Ovary (tissue), 9 donors: Measurements from ENCODE around the gene SPEG. TPM values are rescaled to one million over a fixed set of nuclear protein-coding genes. Genes with fewer than 3 reads are reported as not detected.
"Not testable (repeated sequence)": the region's sequence is repeated elsewhere in the genome, so short reads cannot be mapped to it uniquely, and the experiment has no call there.

ENCODE experiments used
- DNase-seq, 5 donors: peaks; one replicate each; pipeline ENCODE4 v3.0.0-alpha.2; 2019 to 2020
- H3K27ac ChIP-seq, 2 donors: fragments of 200-600 bp; one replicate each; pipeline versions ENCODE4 v1.5.1 to v1.8.0; 2019 to 2022
- H3K27me3 ChIP-seq: fragments of 200-600 bp; one replicate; pipeline ENCODE4 v1.8.0; 2022
- H3K36me3 ChIP-seq: fragments of 200-600 bp; sonication (generic); one replicate; pipeline ENCODE4 v1.5.1; 2019
- H3K4me1 ChIP-seq: one replicate; pipeline ENCODE4 v1.8.1; 2013; ENCODE audit warnings: mild to moderate bottlenecking, moderate library complexity; ENCODE audit not compliant: insufficient read depth
- H3K4me3 ChIP-seq: fragments of 200-600 bp; sonication (generic); one replicate; pipeline ENCODE4 v1.5.1; 2017
- H3K9me3 ChIP-seq, 2 donors: fragments of 200-600 bp in 1 of 2; sonication (generic) in 1 of 2; one replicate each; pipeline versions ENCODE4 v1.5.1 to v1.8.1; 2013 to 2019; ENCODE audit warnings: mild to moderate bottlenecking in 1 of 2, moderate library complexity in 1 of 2
- CTCF ChIP-seq, 3 donors: fragments of 450-650 bp in 2 of 3; fragments of 200-600 bp in 1 of 3; IDR thresholded peaks; one replicate each; pipeline versions ENCODE4 v1.5.1 to v1.8.0; 2016 to 2022; ENCODE audit warnings: antibody characterized with exemption in 3 of 3, mild to moderate bottlenecking in 1 of 3
- EP300 ChIP-seq: sonication (generic); formaldehyde crosslinking; IDR thresholded peaks from one replicate; pipeline ENCODE4 v1.6.1; 2017; ENCODE audit warnings: antibody characterized with exemption
- POLR2A ChIP-seq: fragments of 450-650 bp; IDR thresholded peaks from one replicate; pipeline ENCODE4 v1.6.1; 2017; ENCODE audit warnings: antibody characterized with exemption, mild to moderate bottlenecking, moderate library complexity
- WGBS, 3 donors: extraction: QIAGEN DNeasy Blood & Tissue Kit in 1 of 3; methylation state at CpG; one replicate each; pipeline versions ENCODE4 v1.1.5 to v1.1.7; 2013 to 2017; 5-methylcytosine and 5-hydroxymethylcytosine counted together
- intact Hi-C, 4 donors: fragments of 100-400 bp; cut with DNase I; formaldehyde crosslinking; loops; one replicate each; pipeline versions ENCODE4 v1.11.0 to v1.15.1; 2022 to 2023
- polyA plus RNA-seq, 2 donors: library from polyadenylated mRNA; stranded (reverse); fragments of 200-250 nt in 1 of 2; fragments of 350-450 nt in 1 of 2; fragmentation: Illumina TruSeq in 1 of 2; extraction: RNeasy Lipid Tissue Mini Kit (QIAGEN cat#74804) in 1 of 2; gene quantifications; one replicate each; pipeline ENCODE4 v1.2.3, GENCODE V29; 2013 to 2014
- total RNA-seq, 7 donors: library from RNA; depleted of rRNA in 2 of 7; stranded (reverse); fragments of >200 nt in 2 of 7; fragmentation: NEBNext Ultra II Directional in 3 of 7; extraction: Animal tissue kit (Norgen Biotek cat#: 25700) in 3 of 7; gene quantifications; one replicate each; pipeline versions ENCODE4 v1.1.0 to v1.2.4, GENCODE V29; 2016 to 2023
- donor health status: DM: no; HTN: no; CAD: no; lungs with moderate emphysema.
- donor health status: DM: no; HTN: no; CAD: no.
- donor health status: Bipolar disorder and iron deficiency.
- donor health status: DM: yes; HTN: yes; CAD: no.
- donor health status: DM: no; HTN: no; CAD: no.
- donor health status: DM: yes; HTN: yes; CAD: no.

Gene SPEG
- total and polyA plus RNA-seq, 9 donors, result 9.9 to 79.7 (median 29.6) TPM

GRCh38 chr2:219392754-219393153 is 41.9 kb upstream of the SPEG start:
- H3K27me3 ChIP-seq, result no peaks in the 10 kb centered on the region
- TF ChIP-seq POLR2A, result no peak
- TF ChIP-seq CTCF (IDR thresholded peaks at IDR 0.05), result no peak
- TF ChIP-seq EP300, result no peak
- no peak overlapping the region for H3K27ac ChIP-seq
- H3K4me1 ChIP-seq, result no peaks in the 10 kb centered on the region
- no peak overlapping the region for H3K4me3 ChIP-seq
- WGBS, 3 donors, result 82 to 88% (median 88%) methylated on average over 9 of the region's 9 CpGs
- DNase-seq, result no peak
- H3K36me3 ChIP-seq, result no peaks in the 10 kb centered on the region
- intact Hi-C loops, result no loop called here
- no peaks in the 10 kb centered on the region for H3K9me3 ChIP-seq

GRCh38 chr2:219395056-219395455 is 39.6 kb upstream of the SPEG start:
- intact Hi-C loops, DNase-seq: not testable (repeated sequence)
- 93 to 94% (median 94%) methylated on average over 9 of the region's 9 CpGs for WGBS, 3 donors

GRCh38 chr2:219395609-219396008 is 39.0 kb upstream of the SPEG start:
- Histone ChIP-seq H3K36me3 (no peaks in the 10 kb centered on the region), H3K4me3 (no peak overlapping the region), H3K27ac (no peak overlapping the region), H3K27me3 (no peaks in the 10 kb centered on the region), H3K9me3 (no peaks in the 10 kb centered on the region), H3K4me1 (no peaks in the 10 kb centered on the region)
- intact Hi-C loops, result no loop called here
- TF ChIP-seq CTCF (IDR thresholded peaks at IDR 0.05) (no peak), EP300 (no peak), POLR2A (no peak)
- no peak for DNase-seq
- 91 to 96% (median 94%) methylated on average over 3 of the region's 3 CpGs for WGBS, 3 donors

More at GRCh38 chr2:219395056-219395455, 39.6 kb upstream of the SPEG start:
- H3K27me3 ChIP-seq, H3K36me3 ChIP-seq, H3K9me3 ChIP-seq, H3K27ac ChIP-seq, H3K4me1 ChIP-seq, H3K4me3 ChIP-seq: not testable (repeated sequence)

DNA sequence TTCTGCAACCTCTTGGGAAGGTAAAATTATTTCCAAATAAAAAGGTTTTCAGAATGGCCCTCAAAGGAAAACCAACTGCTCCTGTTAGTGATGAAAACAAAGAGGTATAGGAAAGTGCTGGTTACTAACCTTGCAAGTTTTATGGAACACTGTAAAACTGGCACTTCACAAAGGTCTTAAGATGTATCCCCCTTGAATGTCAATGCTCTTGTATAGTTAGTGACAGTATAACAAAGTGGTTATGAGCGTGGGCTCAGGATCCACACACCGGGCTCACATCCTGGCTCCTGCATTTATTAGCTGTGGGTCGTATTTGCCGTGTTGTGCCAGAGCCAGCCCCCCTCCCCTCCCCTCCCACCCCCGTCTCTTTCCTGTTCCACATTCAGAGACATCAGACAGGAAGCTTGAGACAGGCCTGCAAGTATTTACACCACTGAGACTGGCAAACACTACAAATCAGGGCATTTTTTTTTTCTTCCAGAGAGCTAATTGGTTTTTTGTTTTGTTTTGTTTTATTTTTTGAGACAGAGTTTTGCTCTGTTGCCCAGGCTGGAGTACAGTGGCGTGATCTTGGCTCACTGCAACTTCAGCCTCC is 37.7 kb upstream of the SPEG start:
- no peak for DNase-seq
- H3K4me3 ChIP-seq, result no peak overlapping the region
- 58 to 75% (median 73%) methylated on average over 6 of the region's 6 CpGs for WGBS, 3 donors
- intact Hi-C loops, result no loop called here
- H3K36me3 ChIP-seq, result no peaks in the 10 kb centered on the region
- no peaks in the 10 kb centered on the region for H3K9me3 ChIP-seq
- no peak overlapping the region for H3K27ac ChIP-seq
- H3K4me1 ChIP-seq, result no peaks in the 10 kb centered on the region
- H3K27me3 ChIP-seq, result no peaks in the 10 kb centered on the region
- no peak for TF ChIP-seq POLR2A
- no peak for TF ChIP-seq CTCF (IDR thresholded peaks at IDR 0.05)
- TF ChIP-seq EP300, result no peak

GRCh38 chr2:219398721-219399363 is 35.8 kb upstream of the SPEG start:
- no peaks in the 10 kb centered on the region for H3K36me3 ChIP-seq
- no peak for DNase-seq
- 27 to 46% (median 44%) methylated on average over 5 of the region's 5 CpGs for WGBS, 3 donors
- no peak overlapping the region for H3K4me3 ChIP-seq
- H3K4me1 ChIP-seq, result no peaks in the 10 kb centered on the region
- no peaks in the 10 kb centered on the region for H3K27me3 ChIP-seq
- H3K27ac ChIP-seq, result no peak overlapping the region
- TF ChIP-seq EP300, result no peak
- no peak for TF ChIP-seq POLR2A
- no peak for TF ChIP-seq CTCF (IDR thresholded peaks at IDR 0.05)
- intact Hi-C loops, result no loop called here
- H3K9me3 ChIP-seq, result no peaks in the 10 kb centered on the region
